ENCODE measurements around the gene BAD. TPM values are rescaled to one million over a fixed set of nuclear protein-coding genes. Genes with fewer than 3 reads are reported as not detected.

The BAD gene
- total RNA-seq, 1 donor from 2014 or later = 47.0 TPM

DNA sequence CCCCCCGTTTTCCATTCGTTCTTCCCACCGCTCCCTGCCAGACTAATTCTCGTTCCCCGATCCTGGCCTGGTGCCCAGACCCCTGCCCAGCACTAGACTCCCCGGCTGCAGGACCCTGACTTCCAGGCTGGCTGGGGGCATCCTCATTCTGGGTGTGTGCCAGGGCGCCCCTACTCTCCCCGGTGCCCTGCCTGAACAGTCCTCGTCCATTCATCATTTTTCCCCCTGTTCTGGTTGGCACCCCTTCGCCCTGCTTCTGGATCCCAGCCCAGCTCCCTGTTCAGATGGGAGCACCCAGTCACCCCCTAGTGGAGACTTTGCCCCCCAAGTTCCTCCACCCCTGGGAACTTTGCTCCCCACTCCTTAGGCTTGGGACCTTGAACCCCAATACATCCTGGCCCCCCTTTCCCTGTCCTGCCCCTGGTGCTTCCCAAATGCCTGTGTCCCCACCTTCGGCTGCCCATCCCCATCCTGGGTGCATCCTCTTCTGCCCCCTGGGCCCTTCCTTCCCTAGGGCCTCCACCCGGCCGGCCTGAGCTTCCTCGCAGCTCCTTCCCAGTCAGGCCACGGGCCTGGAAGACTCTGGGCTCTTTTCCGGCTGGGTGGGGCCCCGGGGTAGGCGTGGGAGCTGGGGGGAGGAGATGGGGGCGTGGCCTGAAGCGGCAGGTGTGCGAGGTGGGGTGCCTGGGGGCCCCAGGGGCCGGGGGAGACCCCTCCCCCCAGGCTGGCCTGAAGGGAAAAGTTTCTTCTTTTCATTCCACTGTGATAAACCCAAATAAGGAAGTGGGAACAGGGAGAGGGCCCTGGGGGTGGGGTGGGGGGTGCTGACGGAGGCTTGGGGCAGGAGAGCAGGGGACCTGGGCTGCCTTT, 32.2 kb downstream of the BAD start:
- Mint-ChIP-seq H3K36me3 (ENCODE audit: unreplicated experiment) (no peaks in the 10 kb centered on the region), H3K27me3 (ENCODE audit: unreplicated experiment) (peaks cover 11% of the 10 kb centered on the region), H3K4me1 (ENCODE audit: low read depth, unreplicated experiment) (peaks cover 12% of the 10 kb centered on the region), H3K27ac (ENCODE audit: unreplicated experiment) (peak overlapping the region; percentile 17), H3K9me3 (ENCODE audit: unreplicated experiment) (peaks cover 9% of the 10 kb centered on the region), H3K4me3 (ENCODE audit: unreplicated experiment) (peak overlapping the region; percentile 92)
- TF ChIP-seq, protein P1, sequence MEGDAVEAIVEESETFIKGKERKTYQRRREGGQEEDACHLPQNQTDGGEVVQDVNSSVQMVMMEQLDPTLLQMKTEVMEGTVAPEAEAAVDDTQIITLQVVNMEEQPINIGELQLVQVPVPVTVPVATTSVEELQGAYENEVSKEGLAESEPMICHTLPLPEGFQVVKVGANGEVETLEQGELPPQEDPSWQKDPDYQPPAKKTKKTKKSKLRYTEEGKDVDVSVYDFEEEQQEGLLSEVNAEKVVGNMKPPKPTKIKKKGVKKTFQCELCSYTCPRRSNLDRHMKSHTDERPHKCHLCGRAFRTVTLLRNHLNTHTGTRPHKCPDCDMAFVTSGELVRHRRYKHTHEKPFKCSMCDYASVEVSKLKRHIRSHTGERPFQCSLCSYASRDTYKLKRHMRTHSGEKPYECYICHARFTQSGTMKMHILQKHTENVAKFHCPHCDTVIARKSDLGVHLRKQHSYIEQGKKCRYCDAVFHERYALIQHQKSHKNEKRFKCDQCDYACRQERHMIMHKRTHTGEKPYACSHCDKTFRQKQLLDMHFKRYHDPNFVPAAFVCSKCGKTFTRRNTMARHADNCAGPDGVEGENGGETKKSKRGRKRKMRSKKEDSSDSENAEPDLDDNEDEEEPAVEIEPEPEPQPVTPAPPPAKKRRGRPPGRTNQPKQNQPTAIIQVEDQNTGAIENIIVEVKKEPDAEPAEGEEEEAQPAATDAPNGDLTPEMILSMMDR (IDR thresholded peaks at IDR 0.05; ENCODE audit: partially characterized antibody, unreplicated experiment) = no peak
- DNase-seq = no peak

DNA sequence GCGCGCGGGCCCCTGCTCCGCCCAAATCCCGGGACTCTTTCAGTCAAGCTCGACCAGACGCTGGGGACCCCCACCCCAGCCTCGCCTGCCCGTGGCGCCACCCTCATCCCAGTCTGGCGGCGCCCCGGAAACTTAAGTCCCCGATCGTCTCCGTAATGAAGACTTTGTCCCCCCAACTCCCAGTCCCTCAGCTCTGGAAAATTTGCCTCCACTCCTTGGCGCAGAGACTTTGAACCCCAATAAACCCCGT, 32.8 kb downstream of the BAD start:
- H3K27ac Mint-ChIP-seq (ENCODE audit: unreplicated experiment) = no peak overlapping the region
- H3K36me3 Mint-ChIP-seq (ENCODE audit: unreplicated experiment) = no peaks in the 10 kb centered on the region
- peaks cover 12% of the 10 kb centered on the region for H3K4me1 Mint-ChIP-seq (ENCODE audit: low read depth, unreplicated experiment)
- H3K4me3 Mint-ChIP-seq (ENCODE audit: unreplicated experiment) = peak overlapping the region; percentile 92
- H3K9me3 Mint-ChIP-seq (ENCODE audit: unreplicated experiment) = peaks cover 9% of the 10 kb centered on the region
- TF ChIP-seq, protein P1 (IDR thresholded peaks at IDR 0.05; ENCODE audit: partially characterized antibody, unreplicated experiment) = no peak
- no peak for DNase-seq
- peaks cover 11% of the 10 kb centered on the region for H3K27me3 Mint-ChIP-seq (ENCODE audit: unreplicated experiment)

DNA sequence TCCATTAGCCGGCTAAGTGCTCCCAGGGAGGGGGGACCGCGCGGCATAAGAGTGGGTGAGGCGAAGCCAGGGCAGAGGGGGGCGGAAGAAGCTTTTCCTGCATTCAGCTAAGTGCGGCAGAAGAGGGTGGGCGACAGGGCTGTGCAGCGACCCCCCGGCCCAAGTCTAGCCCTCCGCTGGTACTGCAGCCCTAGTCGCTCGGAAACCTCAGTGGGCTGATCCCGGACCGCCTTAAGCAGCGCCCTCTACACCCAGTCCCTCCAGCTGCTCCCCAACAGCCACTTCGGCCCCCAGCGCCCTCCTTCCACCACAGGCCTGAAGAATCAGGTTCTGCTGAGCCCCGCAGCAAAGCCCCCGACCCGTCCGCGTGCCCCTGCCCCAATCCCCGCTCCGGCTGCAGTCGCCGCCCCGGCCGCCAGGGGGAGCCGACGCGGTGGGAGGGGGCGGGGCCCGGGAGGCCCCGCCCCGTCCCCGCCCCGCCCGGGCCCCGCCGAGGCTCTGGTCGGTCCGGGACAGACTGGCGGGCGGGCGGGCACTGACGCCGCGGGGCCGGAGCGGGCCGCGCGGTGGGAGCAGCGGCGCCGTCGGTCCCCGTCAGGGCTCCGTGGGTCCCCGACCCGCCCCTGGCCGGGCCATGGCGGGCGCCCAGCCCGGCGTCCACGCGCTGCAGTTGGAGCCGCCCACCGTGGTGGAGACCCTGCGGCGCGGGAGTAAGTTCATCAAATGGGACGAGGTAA, 33.3 kb downstream of the BAD start, which contains the start of gene PLCB3:
TSS of gene PLCB3 (plus strand) at position 515 of the 737 bp plus-strand sequence. CDS start at position 635, 120 bp downstream.
- no peaks in the 10 kb centered on the region for H3K36me3 Mint-ChIP-seq (ENCODE audit: unreplicated experiment)

DNA sequence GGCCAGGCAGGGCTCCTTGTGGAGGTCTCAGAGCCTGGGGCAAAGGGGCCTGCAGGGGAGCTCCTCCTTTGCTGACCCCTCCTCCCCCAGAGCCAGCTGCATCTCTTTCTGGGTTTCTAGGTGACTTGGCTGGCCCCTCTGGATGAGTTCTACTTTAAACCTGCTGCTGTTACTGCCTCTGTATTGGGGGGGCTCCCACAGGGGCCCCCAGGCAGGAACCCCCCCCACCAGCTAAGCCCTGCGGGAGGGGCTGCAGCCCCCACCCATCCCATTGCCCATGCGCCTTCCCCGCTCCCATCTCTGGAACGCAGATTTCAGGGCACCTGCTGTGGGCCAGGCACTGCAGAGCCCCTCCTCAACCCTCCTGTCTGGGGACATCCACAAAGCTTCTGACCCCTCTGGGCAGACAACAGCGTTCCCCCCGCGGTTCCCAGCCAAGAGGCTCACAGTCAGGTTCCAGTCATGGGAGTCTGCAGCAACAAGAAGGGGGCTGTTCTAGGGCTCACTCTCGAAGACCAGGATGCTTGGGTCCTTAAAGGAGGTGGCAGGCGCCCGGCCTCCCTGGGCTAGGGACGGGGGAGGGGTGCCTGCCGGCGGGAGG, 34.0 kb downstream of the BAD start:
- no peak for DNase-seq
- H3K27ac Mint-ChIP-seq (ENCODE audit: unreplicated experiment) = no peak overlapping the region
- H3K27me3 Mint-ChIP-seq (ENCODE audit: unreplicated experiment) = peaks cover 11% of the 10 kb centered on the region
- H3K9me3 Mint-ChIP-seq (ENCODE audit: unreplicated experiment) = peaks cover 9% of the 10 kb centered on the region
- peaks cover 12% of the 10 kb centered on the region for H3K4me1 Mint-ChIP-seq (ENCODE audit: low read depth, unreplicated experiment)
- H3K36me3 Mint-ChIP-seq (ENCODE audit: unreplicated experiment) = no peaks in the 10 kb centered on the region
- H3K4me3 Mint-ChIP-seq (ENCODE audit: unreplicated experiment) = peak overlapping the region; percentile 68
- TF ChIP-seq, protein P1 (IDR thresholded peaks at IDR 0.05; ENCODE audit: partially characterized antibody, unreplicated experiment) = no peak

More for the DNA sequence above, 33.3 kb downstream of the BAD start, which contains the start of gene PLCB3:
- Mint-ChIP-seq H3K27ac (ENCODE audit: unreplicated experiment) (peak within 1 kb of the TSS; percentile 66), H3K9me3 (ENCODE audit: unreplicated experiment) (peaks cover 9% of the 10 kb centered on the region), H3K27me3 (ENCODE audit: unreplicated experiment) (peaks cover 11% of the 10 kb centered on the region), H3K4me3 (ENCODE audit: unreplicated experiment) (peak within 1 kb of the TSS; percentile 92), H3K4me1 (ENCODE audit: low read depth, unreplicated experiment) (peaks cover 12% of the 10 kb centered on the region)
- peak; percentile 79 for DNase-seq
- TF ChIP-seq, protein P1 (IDR thresholded peaks at IDR 0.05; ENCODE audit: partially characterized antibody, unreplicated experiment) = peak; percentile 89
